GM12892 (cell line): Measurements from ENCODE around the gene DCHS2.

Experiments
- POLR2A ChIP-seq: IDR thresholded peaks from 2 replicates; pipeline ENCODE4 v1.6.1; 2011; ENCODE audit warnings: low read depth, low read length, control low read depth
- POLR2AphosphoS5 ChIP-seq: IDR thresholded peaks from 2 replicates; pipeline ENCODE4 v1.6.1; 2011; ENCODE audit warnings: low read depth, low read length, control low read depth

DNA sequence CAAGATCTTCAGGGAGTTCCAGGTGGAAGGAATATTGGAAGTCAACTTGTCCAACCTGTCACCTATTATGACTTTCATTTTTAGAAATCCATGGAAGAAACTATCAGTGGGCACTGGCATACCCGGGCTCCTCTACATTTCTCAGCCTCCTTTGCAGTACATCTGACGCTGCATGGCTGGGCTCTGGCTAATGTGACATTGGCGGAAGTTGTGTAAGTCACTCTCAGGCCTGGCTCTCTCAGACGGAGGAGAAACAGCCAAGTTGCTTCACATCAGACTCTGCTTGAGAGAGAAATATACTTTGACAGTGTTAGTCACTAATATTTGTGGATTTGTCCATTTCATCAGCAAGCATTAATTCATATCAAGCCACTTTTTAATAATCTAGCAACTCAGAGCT lies 4.5 kb downstream of the DCHS2 start:
- no peak for TF ChIP-seq POLR2A
- TF ChIP-seq POLR2AphosphoS5: no peak
